Activated naive CD8-positive, alpha-beta T cell treated with anti-CD3 and anti-CD28 coated beads, Interleukin-2, amount 10 ng/mL, durations not matched to agents 7 days and 5 days (primary cell): ENCODE data around the gene CUL1. TPM values are rescaled to one million over a fixed set of nuclear protein-coding genes. Genes with fewer than 3 reads are reported as not detected.

Experiments
- ATAC-seq: fragments of 150-1000 bp; cut with Tn5 transposase; one replicate; pipeline ENCODE4 v1.10.0; 2021; ENCODE audit warnings: low read depth, moderate library complexity
- POLR2A ChIA-PET: fragments of 350-600 bp; sonication (Branson Sonifier 250); formaldehyde crosslinking; loops from one replicate; lab custom pipeline; 2021; ENCODE audit warnings: antibody characterized with exemption; lab: Charles Lee
- DNase-seq: peaks from one replicate; pipeline ENCODE4 v3.0.0; 2021
- H3K27ac Mint-ChIP-seq: one replicate; pipeline ENCODE4 v1.8.0; 2022; ENCODE audit warnings: mild to moderate bottlenecking, mixed read lengths
- H3K27me3 Mint-ChIP-seq: one replicate; pipeline ENCODE4 v1.8.0; 2022; ENCODE audit warnings: mild to moderate bottlenecking, moderate library complexity, mixed read lengths
- H3K36me3 Mint-ChIP-seq: one replicate; pipeline ENCODE4 v1.8.0; 2021; ENCODE audit warnings: mild to moderate bottlenecking, mixed read lengths
- H3K4me1 Mint-ChIP-seq: one replicate; pipeline ENCODE4 v1.8.0; 2021; ENCODE audit warnings: mixed read lengths
- H3K4me3 Mint-ChIP-seq: one replicate; pipeline ENCODE4 v1.8.0; 2022; ENCODE audit warnings: mild to moderate bottlenecking, moderate library complexity, mixed read lengths
- H3K9me3 Mint-ChIP-seq: one replicate; pipeline ENCODE4 v1.8.0; 2021; ENCODE audit warnings: mixed read lengths
- total RNA-seq, 2 experiments: library from RNA; stranded (reverse); gene quantifications; one replicate each; pipeline ENCODE4 v1.2.3, GENCODE V29; 2021

Gene CUL1
- total RNA-seq, 2 experiments from 2014 or later: 53.1 to 53.8 TPM

GRCh38 chr7:148790850-148791249, 92.1 kb downstream of the CUL1 start:
- DNase-seq (no peak), ATAC-seq (no peak)
- POLR2A ChIA-PET: no interaction called here
- Mint-ChIP-seq H3K9me3 (no peaks in the 10 kb centered on the region), H3K27ac (no peak overlapping the region), H3K36me3 (peaks cover 50% of the 10 kb centered on the region), H3K4me1 (peaks cover 2% of the 10 kb centered on the region), H3K4me3 (no peak overlapping the region), H3K27me3 (no peaks in the 10 kb centered on the region)

- H3K27me3 Mint-ChIP-seq: no peaks in the 10 kb centered on the region
- H3K36me3 Mint-ChIP-seq: peaks cover 50% of the 10 kb centered on the region
- no peak overlapping the region for H3K4me3 Mint-ChIP-seq
- ATAC-seq: no peak
- no peaks in the 10 kb centered on the region for H3K9me3 Mint-ChIP-seq
- H3K27ac Mint-ChIP-seq: peak overlapping the region; percentile 26
- POLR2A ChIA-PET: no interaction called here
- peaks cover 2% of the 10 kb centered on the region for H3K4me1 Mint-ChIP-seq
- DNase-seq: no peak
These were observed 92.8 kb downstream of the CUL1 start for GRCh38 chr7:148791546-148791945.

GRCh38 chr7:148793590-148793989, 94.9 kb downstream of the CUL1 start:
- ATAC-seq (no peak), DNase-seq (no peak)
- no peaks in the 10 kb centered on the region for H3K27me3 Mint-ChIP-seq
- H3K4me1 Mint-ChIP-seq: peaks cover 2% of the 10 kb centered on the region
- peaks cover 48% of the 10 kb centered on the region for H3K36me3 Mint-ChIP-seq
- H3K9me3 Mint-ChIP-seq: no peaks in the 10 kb centered on the region
- H3K27ac Mint-ChIP-seq: no peak overlapping the region
- POLR2A ChIA-PET: no interaction called here
- no peak overlapping the region for H3K4me3 Mint-ChIP-seq

- H3K4me1 Mint-ChIP-seq: peaks cover 2% of the 10 kb centered on the region
- no peak overlapping the region for H3K4me3 Mint-ChIP-seq
- POLR2A ChIA-PET: no interaction called here
- peaks cover 52% of the 10 kb centered on the region for H3K36me3 Mint-ChIP-seq
- ATAC-seq (no peak), DNase-seq (no peak)
- H3K9me3 Mint-ChIP-seq: no peaks in the 10 kb centered on the region
- H3K27me3 Mint-ChIP-seq: no peaks in the 10 kb centered on the region
- H3K27ac Mint-ChIP-seq: no peak overlapping the region
These were observed 95.8 kb downstream of the CUL1 start for GRCh38 chr7:148794476-148794875.

- Mint-ChIP-seq H3K36me3 (peaks cover 44% of the 10 kb centered on the region), H3K4me1 (peaks cover 2% of the 10 kb centered on the region), H3K4me3 (no peak overlapping the region), H3K27ac (no peak overlapping the region), H3K27me3 (no peaks in the 10 kb centered on the region), H3K9me3 (no peaks in the 10 kb centered on the region)
- DNase-seq (no peak), ATAC-seq (no peak)
- POLR2A ChIA-PET: interaction anchor here (0.7 kb wide), 1 partner anchor 218 kb away, joined by 6 read pairs; no protein-coding TSS in a partner anchor
These were observed 98.1 kb downstream of the CUL1 start for GRCh38 chr7:148796841-148797240.

- Mint-ChIP-seq H3K27me3 (no peaks in the 10 kb centered on the region), H3K27ac (no peak overlapping the region), H3K36me3 (peaks cover 24% of the 10 kb centered on the region), H3K4me1 (no peaks in the 10 kb centered on the region), H3K9me3 (no peaks in the 10 kb centered on the region), H3K4me3 (no peak overlapping the region)
- DNase-seq (no peak), ATAC-seq (no peak)
- POLR2A ChIA-PET: no interaction called here
These were observed 101.3 kb downstream of the CUL1 start for GRCh38 chr7:148799893-148800555.

GRCh38 chr7:148800677-148801076, 102.0 kb downstream of the CUL1 start:
- ATAC-seq: no peak
- Mint-ChIP-seq H3K36me3 (peaks cover 23% of the 10 kb centered on the region), H3K4me1 (no peaks in the 10 kb centered on the region), H3K4me3 (no peak overlapping the region), H3K9me3 (no peaks in the 10 kb centered on the region), H3K27me3 (no peaks in the 10 kb centered on the region), H3K27ac (no peak overlapping the region)
- DNase-seq: no peak
- POLR2A ChIA-PET: no interaction called here

- Mint-ChIP-seq H3K4me1 (no peaks in the 10 kb centered on the region), H3K4me3 (no peak overlapping the region), H3K27ac (no peak overlapping the region), H3K36me3 (peaks cover 27% of the 10 kb centered on the region), H3K9me3 (no peaks in the 10 kb centered on the region), H3K27me3 (no peaks in the 10 kb centered on the region)
- POLR2A ChIA-PET: no interaction called here
- DNase-seq (no peak), ATAC-seq (no peak)
These were observed 103.4 kb downstream of the CUL1 start for GRCh38 chr7:148802101-148802493.

- POLR2A ChIA-PET: no interaction called here
- no peaks in the 10 kb centered on the region for H3K27me3 Mint-ChIP-seq
These were observed 104.4 kb downstream of the CUL1 start for GRCh38 chr7:148803094-148803493.

GRCh38 chr7:148804343-148805235, 105.9 kb downstream of the CUL1 start:
- POLR2A ChIA-PET: interaction anchor here (1.1 kb wide), 1 partner anchor 229 kb away, joined by 7 read pairs; no protein-coding TSS in a partner anchor
- ATAC-seq: peak; percentile 21
- no peaks in the 10 kb centered on the region for H3K4me1 Mint-ChIP-seq
- peak overlapping the region; percentile 30 for H3K27ac Mint-ChIP-seq
- DNase-seq: no peak
- peaks cover 24% of the 10 kb centered on the region for H3K36me3 Mint-ChIP-seq
- H3K4me3 Mint-ChIP-seq: no peak overlapping the region
- no peaks in the 10 kb centered on the region for H3K9me3 Mint-ChIP-seq
- H3K27me3 Mint-ChIP-seq: no peaks in the 10 kb centered on the region

More at GRCh38 chr7:148803094-148803493, 104.4 kb downstream of the CUL1 start:
- Mint-ChIP-seq H3K27ac (no peak overlapping the region), H3K4me1 (no peaks in the 10 kb centered on the region), H3K36me3 (peaks cover 30% of the 10 kb centered on the region), H3K4me3 (no peak overlapping the region), H3K9me3 (no peaks in the 10 kb centered on the region)
- no peak for DNase-seq
- ATAC-seq: no peak

GRCh38 chr7:148806187-148806586, 107.5 kb downstream of the CUL1 start:
- no peak for ATAC-seq
- H3K4me1 Mint-ChIP-seq: no peaks in the 10 kb centered on the region
- POLR2A ChIA-PET: no interaction called here
- H3K27me3 Mint-ChIP-seq: no peaks in the 10 kb centered on the region
- H3K27ac Mint-ChIP-seq: peak overlapping the region; percentile 52
- DNase-seq: no peak
- H3K9me3 Mint-ChIP-seq: no peaks in the 10 kb centered on the region
- H3K4me3 Mint-ChIP-seq: no peak overlapping the region
- H3K36me3 Mint-ChIP-seq: peaks cover 29% of the 10 kb centered on the region

- Mint-ChIP-seq H3K9me3 (no peaks in the 10 kb centered on the region), H3K27me3 (no peaks in the 10 kb centered on the region), H3K4me3 (no peak overlapping the region), H3K4me1 (no peaks in the 10 kb centered on the region), H3K36me3 (peaks cover 30% of the 10 kb centered on the region), H3K27ac (no peak overlapping the region)
- ATAC-seq (no peak), DNase-seq (no peak)
- POLR2A ChIA-PET: no interaction called here
These were observed 108.7 kb downstream of the CUL1 start for GRCh38 chr7:148807436-148807835.

- peaks cover 36% of the 10 kb centered on the region for H3K36me3 Mint-ChIP-seq
- POLR2A ChIA-PET: no interaction called here
- no peaks in the 10 kb centered on the region for H3K9me3 Mint-ChIP-seq
- H3K4me1 Mint-ChIP-seq: no peaks in the 10 kb centered on the region
- H3K4me3 Mint-ChIP-seq: no peak overlapping the region
- no peaks in the 10 kb centered on the region for H3K27me3 Mint-ChIP-seq
- no peak for DNase-seq
- ATAC-seq: no peak
- no peak overlapping the region for H3K27ac Mint-ChIP-seq
These were observed 111.2 kb downstream of the CUL1 start for GRCh38 chr7:148809856-148810255.
